GM23338 (cell line): ENCODE results near the gene TMEM53. TPM values are rescaled to one million over a fixed set of nuclear protein-coding genes. Genes with fewer than 3 reads are reported as not detected.

Experiments used
- ATAC-seq: fragments of 200-7000 bp; cut with Tn5 transposase; 3 replicates; pipeline ENCODE4 v1.9.1; 2020
- DNase-seq: peaks from one replicate; pipeline ENCODE4 v3.0.0-alpha.2; 2015; ENCODE audit warnings: low spot score
- H2AFZ ChIP-seq: fragments of 200-600 bp; sonication (generic); 2 replicates; pipeline ENCODE4 v1.8.0; 2016; ENCODE audit warnings: antibody characterized with exemption, mild to moderate bottlenecking, moderate library complexity
- H3F3A ChIP-seq: fragments of 200-600 bp; sonication (generic); replicated peaks from 2 replicates; pipeline ENCODE4 v1.8.0; 2017; ENCODE audit warnings: antibody characterized with exemption, mixed run types, low read depth
- H3K27ac ChIP-seq: fragments of 200-600 bp; sonication (generic); 2 replicates; pipeline ENCODE4 v1.6.1; 2016; ENCODE audit warnings: low read depth
- H3K27me3 ChIP-seq: fragments of 200-600 bp; sonication (generic); 2 replicates; pipeline ENCODE4 v1.8.0; 2016; ENCODE audit warnings: mild to moderate bottlenecking, mixed run types, moderate library complexity; ENCODE audit not compliant: insufficient read depth
- H3K36me3 ChIP-seq: fragments of 200-600 bp; sonication (generic); 2 replicates; pipeline ENCODE4 v1.8.0; 2016; ENCODE audit warnings: mild to moderate bottlenecking; ENCODE audit not compliant: insufficient read depth
- H3K4me1 ChIP-seq: fragments of 200-600 bp; sonication (generic); 2 replicates; pipeline ENCODE4 v1.8.0; 2016; ENCODE audit warnings: mild to moderate bottlenecking, moderate library complexity; ENCODE audit not compliant: insufficient read depth
- H3K4me2 ChIP-seq: fragments of 200-600 bp; sonication (generic); 2 replicates; pipeline ENCODE4 v1.7.1; 2017; ENCODE audit warnings: mixed run types
- H3K4me3 ChIP-seq: fragments of 200-600 bp; sonication (generic); 2 replicates; pipeline ENCODE4 v1.6.1; 2016; ENCODE audit warnings: mixed run types
- H3K79me2 ChIP-seq: fragments of 200-600 bp; sonication (generic); replicated peaks from 2 replicates; pipeline ENCODE4 v1.8.0; 2017; ENCODE audit warnings: mild to moderate bottlenecking; ENCODE audit not compliant: insufficient read depth
- H3K9me2 ChIP-seq: fragments of 200-600 bp; sonication (generic); 2 replicates; pipeline ENCODE4 v1.8.0; 2017; ENCODE audit not compliant: insufficient read depth
- H4K20me1 ChIP-seq: fragments of 200-600 bp; sonication (generic); replicated peaks from 2 replicates; pipeline ENCODE4 v1.8.0; 2017; ENCODE audit warnings: mild to moderate bottlenecking; ENCODE audit not compliant: insufficient read depth
- H3K27ac Mint-ChIP-seq: 2 replicates; pipeline ENCODE4 v1.8.0; 2020; ENCODE audit warnings: inconsistent platforms, mild to moderate bottlenecking, moderate library complexity, mixed read lengths
- H3K27me3 Mint-ChIP-seq: 3 replicates; pipeline ENCODE4 v1.8.0; 2022; ENCODE audit warnings: low read depth, mild to moderate bottlenecking, moderate library complexity, mixed read lengths, inconsistent platforms; ENCODE audit not compliant: insufficient read depth, poor library complexity
- H3K36me3 Mint-ChIP-seq: 3 replicates; pipeline ENCODE4 v1.8.0; 2021; ENCODE audit warnings: low read depth, mild to moderate bottlenecking, inconsistent platforms, moderate library complexity, mixed read lengths
- H3K4me1 Mint-ChIP-seq: 3 replicates; pipeline ENCODE4 v1.8.0; 2020; ENCODE audit warnings: mild to moderate bottlenecking, inconsistent platforms, mixed read lengths
- H3K4me3 Mint-ChIP-seq: 3 replicates; pipeline ENCODE4 v1.8.0; 2021; ENCODE audit warnings: moderate library complexity, mild to moderate bottlenecking, inconsistent platforms, mixed read lengths
- H3K9me3 Mint-ChIP-seq: 3 replicates; pipeline ENCODE4 v1.8.0; 2020; ENCODE audit warnings: moderate library complexity, mild to moderate bottlenecking, inconsistent platforms, mixed read lengths
- CREB1 ChIP-seq: fragments of 250-450 bp; sonication (Bioruptor Pico); IDR thresholded peaks from 2 replicates; pipeline ENCODE4 v1.5.0; 2020; ENCODE audit warnings: low read depth, mild to moderate bottlenecking, moderate library complexity
- EZH2 ChIP-seq: fragments of 200-600 bp; sonication (generic); IDR thresholded peaks from one replicate; pipeline ENCODE4 v1.8.0; 2017; ENCODE audit warnings: antibody characterized with exemption, mild to moderate bottlenecking, low read depth; ENCODE audit not compliant: unreplicated experiment
- EZH2phosphoT487 ChIP-seq: fragments of 200-600 bp; sonication (generic); IDR thresholded peaks from one replicate; pipeline ENCODE4 v1.8.1; 2018; ENCODE audit warnings: antibody characterized with exemption; ENCODE audit not compliant: unreplicated experiment
- JUNB ChIP-seq: IDR thresholded peaks from one replicate; pipeline ENCODE4 v1.6.1; 2016; ENCODE audit warnings: antibody characterized with exemption; ENCODE audit not compliant: unreplicated experiment
- POLR2AphosphoS5 ChIP-seq: IDR thresholded peaks from 2 replicates; pipeline ENCODE4 v1.6.1; 2016; ENCODE audit warnings: antibody characterized with exemption, low read depth
- STAT1 ChIP-seq: IDR thresholded peaks from one replicate; pipeline ENCODE4 v1.6.1; 2016; ENCODE audit warnings: antibody characterized with exemption; ENCODE audit not compliant: unreplicated experiment
- ZNF114 ChIP-seq: fragments of 250-450 bp; sonication (Bioruptor Pico); IDR thresholded peaks from 2 replicates; pipeline ENCODE4 v1.5.0; 2020; ENCODE audit warnings: mild to moderate bottlenecking, moderate library complexity
- ZNF331 ChIP-seq: fragments of 250-450 bp; sonication (Bioruptor Pico); IDR thresholded peaks from 2 replicates; pipeline ENCODE4 v1.5.0; 2020; ENCODE audit warnings: low read depth, mild to moderate bottlenecking, moderate library complexity
- polyA plus RNA-seq: library from polyadenylated mRNA; unstranded; fragments of >200 nt; fragmentation: Nextera tagmentation; extraction: Ambion mirVana; gene quantifications from 2 replicates; pipeline ENCODE4 v1.2.1, GENCODE V29; 2016
- total RNA-seq: library from RNA; depleted of rRNA; stranded (reverse); fragments of >200 nt; shearing (Covaris generic); gene quantifications from 2 replicates; pipeline ENCODE4 v1.2.3, GENCODE V29; 2014
- TF ChIP-seq, protein P1 (sequence below): fragments of 250-450 bp; sonication (Bioruptor Pico); IDR thresholded peaks from 2 replicates; pipeline ENCODE4 v1.5.0; 2020; ENCODE audit warnings: mild to moderate bottlenecking, moderate library complexity

TMEM53 gene
- total and polyA plus RNA-seq, 2 experiments from 2014 or later: 15.4 to 20.8 TPM

DNA sequence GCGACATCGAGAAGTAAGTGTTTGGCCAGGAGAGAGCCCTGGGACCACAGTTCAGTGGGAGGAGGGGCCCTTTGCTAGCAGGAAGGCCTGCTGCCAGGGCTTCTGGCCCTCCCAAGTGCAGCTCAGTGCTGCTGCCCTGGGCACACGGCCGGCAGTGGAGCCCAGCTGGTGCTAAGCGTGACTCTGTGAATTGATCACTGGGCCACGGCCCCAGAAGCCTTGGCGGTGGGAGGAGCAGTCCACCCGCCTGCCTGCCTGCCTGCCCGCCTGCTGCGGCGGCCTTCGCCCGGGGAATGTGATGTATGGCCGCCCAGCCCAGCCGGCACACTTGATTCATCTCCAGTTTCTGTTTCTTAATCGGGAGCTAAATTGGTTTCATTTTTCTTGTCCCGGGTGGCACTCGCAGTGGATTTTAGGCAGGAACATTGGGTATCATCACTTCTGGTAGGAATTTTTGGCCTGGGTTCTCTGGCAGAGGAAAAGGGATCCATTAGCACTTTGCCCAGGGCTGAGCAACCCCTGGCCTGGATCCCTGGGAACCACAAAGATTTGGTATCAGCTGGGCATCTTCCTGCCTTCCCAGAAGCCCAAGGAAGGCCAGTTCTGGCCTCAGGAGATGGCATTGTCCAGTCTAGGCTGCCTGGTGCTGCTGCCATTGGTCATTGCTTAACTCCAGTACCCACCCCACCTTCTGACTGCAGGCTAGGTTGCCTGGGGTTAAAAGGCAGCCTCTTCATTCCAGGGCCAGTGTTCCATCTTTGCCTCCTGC lies 28.6 kb downstream of the TMEM53 start (continued):
- TF ChIP-seq, protein P1, sequence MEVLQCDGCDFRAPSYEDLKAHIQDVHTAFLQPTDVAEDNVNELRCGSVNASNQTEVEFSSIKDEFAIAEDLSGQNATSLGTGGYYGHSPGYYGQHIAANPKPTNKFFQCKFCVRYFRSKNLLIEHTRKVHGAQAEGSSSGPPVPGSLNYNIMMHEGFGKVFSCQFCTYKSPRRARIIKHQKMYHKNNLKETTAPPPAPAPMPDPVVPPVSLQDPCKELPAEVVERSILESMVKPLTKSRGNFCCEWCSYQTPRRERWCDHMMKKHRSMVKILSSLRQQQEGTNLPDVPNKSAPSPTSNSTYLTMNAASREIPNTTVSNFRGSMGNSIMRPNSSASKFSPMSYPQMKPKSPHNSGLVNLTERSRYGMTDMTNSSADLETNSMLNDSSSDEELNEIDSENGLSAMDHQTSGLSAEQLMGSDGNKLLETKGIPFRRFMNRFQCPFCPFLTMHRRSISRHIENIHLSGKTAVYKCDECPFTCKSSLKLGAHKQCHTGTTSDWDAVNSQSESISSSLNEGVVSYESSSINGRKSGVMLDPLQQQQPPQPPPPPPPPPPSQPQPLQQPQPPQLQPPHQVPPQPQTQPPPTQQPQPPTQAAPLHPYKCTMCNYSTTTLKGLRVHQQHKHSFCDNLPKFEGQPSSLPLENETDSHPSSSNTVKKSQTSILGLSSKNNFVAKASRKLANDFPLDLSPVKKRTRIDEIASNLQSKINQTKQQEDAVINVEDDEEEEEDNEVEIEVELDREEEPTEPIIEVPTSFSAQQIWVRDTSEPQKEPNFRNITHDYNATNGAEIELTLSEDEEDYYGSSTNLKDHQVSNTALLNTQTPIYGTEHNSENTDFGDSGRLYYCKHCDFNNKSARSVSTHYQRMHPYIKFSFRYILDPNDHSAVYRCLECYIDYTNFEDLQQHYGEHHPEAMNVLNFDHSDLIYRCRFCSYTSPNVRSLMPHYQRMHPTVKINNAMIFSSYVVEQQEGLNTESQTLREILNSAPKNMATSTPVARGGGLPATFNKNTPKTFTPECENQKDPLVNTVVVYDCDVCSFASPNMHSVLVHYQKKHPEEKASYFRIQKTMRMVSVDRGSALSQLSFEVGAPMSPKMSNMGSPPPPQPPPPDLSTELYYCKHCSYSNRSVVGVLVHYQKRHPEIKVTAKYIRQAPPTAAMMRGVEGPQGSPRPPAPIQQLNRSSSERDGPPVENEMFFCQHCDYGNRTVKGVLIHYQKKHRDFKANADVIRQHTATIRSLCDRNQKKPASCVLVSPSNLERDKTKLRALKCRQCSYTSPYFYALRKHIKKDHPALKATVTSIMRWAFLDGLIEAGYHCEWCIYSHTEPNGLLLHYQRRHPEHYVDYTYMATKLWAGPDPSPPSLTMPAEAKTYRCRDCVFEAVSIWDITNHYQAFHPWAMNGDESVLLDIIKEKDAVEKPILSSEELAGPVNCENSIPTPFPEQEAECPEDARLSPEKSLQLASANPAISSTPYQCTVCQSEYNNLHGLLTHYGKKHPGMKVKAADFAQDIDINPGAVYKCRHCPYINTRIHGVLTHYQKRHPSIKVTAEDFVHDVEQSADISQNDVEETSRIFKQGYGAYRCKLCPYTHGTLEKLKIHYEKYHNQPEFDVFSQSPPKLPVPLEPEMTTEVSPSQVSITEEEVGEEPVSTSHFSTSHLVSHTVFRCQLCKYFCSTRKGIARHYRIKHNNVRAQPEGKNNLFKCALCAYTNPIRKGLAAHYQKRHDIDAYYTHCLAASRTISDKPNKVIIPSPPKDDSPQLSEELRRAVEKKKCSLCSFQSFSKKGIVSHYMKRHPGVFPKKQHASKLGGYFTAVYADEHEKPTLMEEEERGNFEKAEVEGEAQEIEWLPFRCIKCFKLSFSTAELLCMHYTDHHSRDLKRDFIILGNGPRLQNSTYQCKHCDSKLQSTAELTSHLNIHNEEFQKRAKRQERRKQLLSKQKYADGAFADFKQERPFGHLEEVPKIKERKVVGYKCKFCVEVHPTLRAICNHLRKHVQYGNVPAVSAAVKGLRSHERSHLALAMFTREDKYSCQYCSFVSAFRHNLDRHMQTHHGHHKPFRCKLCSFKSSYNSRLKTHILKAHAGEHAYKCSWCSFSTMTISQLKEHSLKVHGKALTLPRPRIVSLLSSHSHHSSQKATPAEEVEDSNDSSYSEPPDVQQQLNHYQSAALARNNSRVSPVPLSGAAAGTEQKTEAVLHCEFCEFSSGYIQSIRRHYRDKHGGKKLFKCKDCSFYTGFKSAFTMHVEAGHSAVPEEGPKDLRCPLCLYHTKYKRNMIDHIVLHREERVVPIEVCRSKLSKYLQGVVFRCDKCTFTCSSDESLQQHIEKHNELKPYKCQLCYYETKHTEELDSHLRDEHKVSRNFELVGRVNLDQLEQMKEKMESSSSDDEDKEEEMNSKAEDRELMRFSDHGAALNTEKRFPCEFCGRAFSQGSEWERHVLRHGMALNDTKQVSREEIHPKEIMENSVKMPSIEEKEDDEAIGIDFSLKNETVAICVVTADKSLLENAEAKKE (CRISPR knock-in tag): no peak
- TF ChIP-seq JUNB: no peak
- TF ChIP-seq EZH2: no peak

DNA sequence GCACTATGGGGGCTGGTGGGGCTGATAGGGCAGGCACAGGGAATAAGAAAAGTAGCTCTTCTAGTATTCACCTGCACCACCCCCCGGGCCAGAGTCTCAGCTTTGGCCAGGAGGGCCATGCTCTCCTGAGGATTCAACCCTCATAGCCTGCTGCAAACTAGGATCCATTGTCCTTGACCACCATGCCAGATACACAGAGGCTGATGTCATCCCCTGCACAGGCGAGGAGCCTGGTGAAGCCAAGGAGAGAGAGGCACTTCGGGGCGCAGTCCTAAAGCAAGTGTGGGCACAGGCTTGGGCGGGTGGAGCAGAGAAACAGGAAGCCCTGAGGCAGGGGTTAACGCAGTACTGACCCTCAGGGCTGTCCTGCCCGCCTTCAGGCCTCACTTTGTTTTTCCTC lies 29.5 kb downstream of the TMEM53 start:
- H3K27ac Mint-ChIP-seq: no peak overlapping the region
- Histone ChIP-seq H2AFZ (no peak overlapping the region), H3K27ac (no peak overlapping the region), H3K79me2 (no peaks in the 10 kb centered on the region), H3K4me3 (no peak overlapping the region), H3K4me2 (no peak overlapping the region), H4K20me1 (peaks cover 15% of the 10 kb centered on the region), H3F3A (no peaks in the 10 kb centered on the region; the same call in 1 of the 2 replicates), H3K36me3 (peaks cover 17% of the 10 kb centered on the region), H3K9me2 (no peaks in the 10 kb centered on the region), H3K4me1 (peaks cover 4% of the 10 kb centered on the region; the same call in 1 of the 2 replicates), H3K27me3 (no peaks in the 10 kb centered on the region)
- no peak overlapping the region for H3K4me3 Mint-ChIP-seq
- ATAC-seq (no peak), DNase-seq (no peak)
- peaks cover 12% of the 10 kb centered on the region for H3K4me1 Mint-ChIP-seq
- H3K27me3 Mint-ChIP-seq: peaks cover 8% of the 10 kb centered on the region
- H3K36me3 Mint-ChIP-seq: peaks cover 69% of the 10 kb centered on the region
- H3K9me3 Mint-ChIP-seq: no peaks in the 10 kb centered on the region; the same call in 2 of the 3 replicates
- TF ChIP-seq EZH2phosphoT487: no peak
- TF ChIP-seq, protein P1 (CRISPR knock-in tag): no peak
- TF ChIP-seq JUNB: no peak
- TF ChIP-seq EZH2: no peak
- no peak for TF ChIP-seq ZNF331 (CRISPR knock-in tag)
- no peak for TF ChIP-seq STAT1
- no peak for TF ChIP-seq POLR2AphosphoS5
- TF ChIP-seq ZNF114 (CRISPR knock-in tag): no peak
- TF ChIP-seq CREB1: no peak
